A204.1 (cell line): ENCODE results near the gene ASIC4.

Source experiments
- FAIRE-seq: peaks from 2 replicates; lab custom pipeline; 2012; peaks lifted over from hg19 to GRCh38; lab: Jason Lieb, UNC

Gene ASIC4

DNA sequence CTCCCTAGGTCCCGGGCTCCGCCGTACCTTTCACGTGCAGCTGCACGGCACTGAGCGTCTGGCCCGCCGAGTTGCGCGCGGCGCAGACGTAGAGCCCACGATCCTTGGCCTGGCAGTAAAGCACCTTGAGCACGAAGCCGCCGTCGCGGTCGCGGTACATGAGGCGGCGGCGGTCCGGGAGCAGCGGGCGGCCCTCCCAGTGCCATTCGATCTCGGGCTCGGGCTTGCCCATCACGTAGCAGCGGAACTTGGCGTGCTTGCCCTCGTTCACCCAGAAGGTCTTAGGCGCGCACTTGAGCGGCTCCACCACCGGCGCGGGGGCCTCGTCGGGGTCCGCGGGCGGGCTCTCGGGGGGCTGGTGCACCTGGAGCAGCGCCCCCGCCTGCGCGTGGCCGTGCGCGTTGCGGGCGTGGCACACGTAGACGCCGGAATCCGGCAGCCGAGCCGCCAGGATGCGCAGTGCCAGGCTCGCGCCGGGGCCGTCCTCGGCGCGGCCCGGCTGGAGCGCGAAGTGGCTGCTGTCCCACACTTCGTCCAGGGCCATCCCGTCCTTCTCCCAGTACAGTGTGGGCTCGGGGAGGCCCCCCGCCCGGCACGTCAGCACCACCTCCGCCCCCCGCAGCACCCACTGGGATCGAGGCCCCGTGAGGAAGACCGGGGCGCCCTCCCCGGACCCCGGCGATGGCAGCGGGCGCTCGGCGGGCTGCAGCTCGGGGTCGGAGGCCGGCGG is 56.1 kb downstream of the ASIC4 start:
- FAIRE-seq = no peak

- FAIRE-seq = no peak
Observed at GRCh38 chr2:219570924-219571310, 56.6 kb downstream of the ASIC4 start.

GRCh38 chr2:219571311-219572236 is 57.3 kb downstream of the ASIC4 start, which contains the start of gene OBSL1:
Gene OBSL1, minus strand, starts transcription at chr2:219571539. Its CDS starts 307 bp downstream, at chr2:219571232.
- no peak for FAIRE-seq

GRCh38 chr2:219572237-219573001 is 58.1 kb downstream of the ASIC4 start, which contains the start of gene INHA:
Gene INHA, plus strand, starts transcription at chr2:219572310. Its CDS starts 65 bp downstream, at chr2:219572375.
- no peak for FAIRE-seq

GRCh38 chr2:219573166-219573565 is 58.9 kb downstream of the ASIC4 start:
- FAIRE-seq = no peak

DNA sequence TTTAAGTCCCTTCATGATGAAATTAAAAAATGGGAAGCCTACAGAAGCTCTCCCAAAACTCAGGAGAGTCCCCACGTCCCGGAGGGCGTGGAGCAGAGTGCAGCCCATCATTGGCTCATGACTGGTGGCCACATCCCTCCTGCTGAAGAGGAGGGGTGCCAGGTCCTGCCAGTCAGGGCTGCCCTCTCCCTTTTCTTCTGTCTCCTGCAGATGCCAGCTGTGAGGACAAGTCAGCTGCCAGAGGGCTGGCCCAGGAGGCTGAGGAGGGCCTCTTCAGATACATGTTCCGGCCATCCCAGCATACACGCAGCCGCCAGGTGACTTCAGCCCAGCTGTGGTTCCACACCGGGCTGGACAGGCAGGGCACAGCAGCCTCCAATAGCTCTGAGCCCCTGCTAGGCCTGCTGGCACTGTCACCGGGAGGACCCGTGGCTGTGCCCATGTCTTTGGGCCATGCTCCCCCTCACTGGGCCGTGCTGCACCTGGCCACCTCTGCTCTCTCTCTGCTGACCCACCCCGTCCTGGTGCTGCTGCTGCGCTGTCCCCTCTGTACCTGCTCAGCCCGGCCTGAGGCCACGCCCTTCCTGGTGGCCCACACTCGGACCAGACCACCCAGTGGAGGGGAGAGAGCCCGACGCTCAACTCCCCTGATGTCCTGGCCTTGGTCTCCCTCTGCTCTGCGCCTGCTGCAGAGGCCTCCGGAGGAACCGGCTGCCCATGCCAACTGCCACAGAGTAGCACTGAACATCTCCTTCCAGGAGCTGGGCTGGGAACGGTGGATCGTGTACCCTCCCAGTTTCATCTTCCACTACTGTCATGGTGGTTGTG is 60.4 kb downstream of the ASIC4 start:
- FAIRE-seq = no peak

DNA sequence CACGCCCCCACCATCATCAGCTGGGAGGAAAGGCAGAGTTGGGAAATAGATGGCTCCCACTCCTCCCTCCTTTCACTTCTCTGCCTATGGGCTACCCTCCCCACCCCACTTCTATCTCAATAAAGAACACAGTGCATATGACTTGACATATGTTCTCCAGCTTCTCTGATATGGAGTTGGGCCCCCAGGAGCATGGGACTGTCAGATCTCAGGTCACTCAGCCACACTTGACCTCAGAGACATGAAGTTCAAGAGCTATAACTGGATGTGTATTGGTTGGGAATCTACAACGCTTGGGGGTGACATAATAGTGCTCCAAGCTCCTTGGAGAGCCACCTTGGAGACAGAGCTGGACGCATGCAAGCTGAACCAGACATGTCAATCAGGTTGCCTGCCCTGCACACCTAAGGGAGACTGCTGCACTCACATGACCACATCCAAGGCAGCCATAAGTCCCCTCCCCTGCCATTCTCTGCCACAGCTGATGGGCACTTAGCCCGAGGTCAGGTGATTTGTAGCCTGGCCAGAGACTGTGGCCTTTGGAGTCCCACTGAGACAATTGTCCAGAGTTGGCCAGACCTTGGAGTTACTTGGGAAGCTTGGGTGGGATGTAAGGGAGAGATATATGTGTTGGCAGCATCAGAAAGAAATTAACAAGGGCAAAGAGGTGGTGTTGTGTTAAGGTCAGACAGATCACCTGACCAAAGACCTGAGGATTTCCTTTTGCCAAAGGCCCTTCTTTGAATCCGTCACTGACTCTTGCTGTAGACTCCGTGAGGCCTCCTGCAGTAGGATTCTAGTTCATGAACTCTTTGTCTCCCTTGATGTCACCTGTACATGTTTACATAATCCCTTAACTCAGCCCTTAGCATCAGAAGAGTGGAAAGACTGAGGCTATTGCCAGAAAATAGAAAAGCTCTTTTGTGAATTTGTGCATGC is 61.6 kb downstream of the ASIC4 start:
- no peak for FAIRE-seq

DNA sequence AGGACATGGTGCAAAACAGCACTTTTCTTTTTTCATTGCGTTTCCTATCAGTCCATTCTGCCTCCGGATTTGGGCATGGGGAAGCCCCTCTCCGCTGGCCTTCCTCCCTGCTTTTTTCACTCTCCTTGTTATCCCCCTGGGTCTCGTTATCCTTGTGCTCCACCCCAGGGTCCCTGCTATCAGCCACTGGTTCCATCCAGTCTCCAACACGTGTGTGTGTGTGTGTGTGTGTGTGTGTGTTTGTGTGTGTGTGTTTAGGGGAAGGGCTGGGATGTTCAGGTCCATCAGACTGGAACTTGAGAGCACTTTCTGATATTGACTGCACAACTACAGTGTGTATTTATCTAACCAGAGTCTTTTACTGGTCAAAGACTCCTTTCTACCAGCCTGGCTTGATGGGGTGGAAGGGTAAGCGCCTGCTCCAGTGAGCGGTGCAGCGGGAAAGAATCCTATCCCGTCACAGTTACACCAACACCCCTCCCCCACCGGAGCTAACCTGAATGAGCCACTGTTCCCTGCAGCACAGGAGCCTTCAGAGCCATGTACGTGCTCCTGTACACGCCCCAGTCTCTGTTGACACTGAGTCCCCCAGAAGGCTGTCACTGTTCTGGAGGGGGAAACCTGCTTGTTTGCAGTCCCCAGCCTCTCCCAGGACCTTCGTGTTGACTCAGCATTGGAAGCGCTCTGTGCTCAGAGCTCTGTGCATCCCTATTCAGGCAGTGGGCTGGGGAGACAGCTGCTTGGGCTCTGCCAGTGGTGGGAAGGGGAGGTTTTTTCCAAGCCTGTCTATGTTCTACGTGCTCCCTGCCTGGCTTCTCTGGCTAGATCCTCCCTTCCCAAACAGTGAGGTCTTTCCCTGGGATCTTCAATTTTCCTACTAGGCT is 62.5 kb downstream of the ASIC4 start:
- no peak for FAIRE-seq

DNA sequence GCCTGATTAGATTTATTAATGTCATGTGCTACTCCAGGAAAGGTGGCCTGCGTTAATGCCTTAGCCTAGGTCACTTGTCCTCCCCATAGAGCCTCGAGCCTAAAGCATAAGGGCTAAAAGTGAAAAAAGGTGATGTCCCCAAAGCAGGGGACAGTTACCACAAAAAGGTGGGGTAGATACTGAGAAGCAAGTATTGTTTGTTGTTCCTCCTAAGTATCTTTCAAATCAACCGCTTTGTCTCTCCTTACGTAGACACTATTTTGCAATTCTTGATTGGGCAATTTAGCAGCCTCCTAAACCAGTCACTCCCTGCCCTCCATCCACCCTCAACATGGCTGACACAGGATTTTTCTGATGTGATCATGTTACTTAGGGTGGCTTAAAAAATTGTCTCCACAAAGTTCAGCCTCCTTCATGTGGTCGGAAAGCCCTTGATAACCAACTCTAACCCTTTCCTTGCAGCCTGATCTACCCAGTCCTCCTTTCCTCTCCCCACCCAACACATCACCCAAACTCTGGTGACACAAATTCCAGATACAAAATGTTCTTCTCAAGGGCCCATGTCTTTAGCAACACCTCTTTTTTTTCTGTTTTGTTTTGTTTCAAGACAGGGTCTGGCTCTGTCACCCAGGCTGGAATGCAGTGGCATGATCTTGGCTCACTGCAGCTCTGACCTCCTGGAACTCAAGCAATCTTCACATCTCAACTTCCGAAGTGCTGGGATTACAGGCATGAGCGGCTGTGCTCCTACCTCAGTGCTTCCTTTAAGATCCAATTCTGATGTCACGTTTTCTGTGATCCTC is 64.7 kb downstream of the ASIC4 start:
- FAIRE-seq = no peak

- no peak for FAIRE-seq
Observed at GRCh38 chr2:219581346-219581745, 67.1 kb downstream of the ASIC4 start.
